ACC112 (cell line): ENCODE results near the gene CASKIN2.
"Not testable (repeated sequence)": the region's sequence is repeated elsewhere in the genome, so short reads cannot be mapped to it uniquely, and the experiment has no call there.

Experiments
- H2AFZ ChIP-seq: fragments of 200-600 bp; sonication (generic); one replicate; pipeline ENCODE4 v1.6.0; 2017; ENCODE audit warnings: antibody characterized with exemption, low read length; ENCODE audit not compliant: unreplicated experiment
- H3K27ac ChIP-seq: fragments of 200-600 bp; sonication (generic); 2 replicates; pipeline ENCODE4 v1.5.1; 2014; ENCODE audit warnings: low read depth, mild to moderate bottlenecking, antibody characterized with exemption, low read length, moderate library complexity
- H3K27me3 ChIP-seq: fragments of 200-600 bp; sonication (generic); 2 replicates; pipeline ENCODE4 v1.6.1; 2014; ENCODE audit warnings: mild to moderate bottlenecking, antibody characterized with exemption, low read length, moderate library complexity, mixed read lengths; ENCODE audit not compliant: insufficient read depth
- H3K36me3 ChIP-seq: fragments of 200-600 bp; sonication (generic); 2 replicates; pipeline ENCODE4 v1.6.1; 2016; ENCODE audit warnings: mild to moderate bottlenecking, antibody characterized with exemption, low read length, moderate library complexity, mixed read lengths; ENCODE audit not compliant: insufficient read depth
- H3K4me1 ChIP-seq: fragments of 200-600 bp; sonication (generic); one replicate; pipeline ENCODE4 v1.6.1; 2016; ENCODE audit warnings: low read length, mixed read lengths; ENCODE audit not compliant: insufficient read depth, unreplicated experiment, control insufficient read depth
- H3K4me3 ChIP-seq: fragments of 200-600 bp; sonication (generic); 2 replicates; pipeline ENCODE4 v1.5.1; 2014; ENCODE audit warnings: mild to moderate bottlenecking, low read depth, low read length
- H3K79me2 ChIP-seq: fragments of 200-600 bp; sonication (generic); one replicate; pipeline ENCODE4 v1.6.0; 2016; ENCODE audit warnings: low read length; ENCODE audit not compliant: control insufficient read depth, unreplicated experiment, insufficient read depth

Gene CASKIN2

GRCh38 chr17:75525806-75526554 lies 10.6 kb upstream of the CASKIN2 start:
- no peaks in the 10 kb centered on the region for H3K4me1 ChIP-seq
- H3K79me2 ChIP-seq: no peaks in the 10 kb centered on the region
- peak overlapping the region; percentile 61 for H3K4me3 ChIP-seq
- no peak overlapping the region for H2AFZ ChIP-seq
- no peak overlapping the region for H3K27ac ChIP-seq
- H3K27me3 ChIP-seq: peaks cover 17% of the 10 kb centered on the region
- no peaks in the 10 kb centered on the region for H3K36me3 ChIP-seq

GRCh38 chr17:75524970-75525805 lies 9.9 kb upstream of the CASKIN2 start, which contains the start of gene LLGL2:
TSS of gene LLGL2 (plus strand) at chr17:75525697. CDS start at chr17:75543427, 17,730 bp downstream.
- Histone ChIP-seq H3K4me1 (no peaks in the 10 kb centered on the region), H3K36me3 (no peaks in the 10 kb centered on the region), H3K27ac (no peak within 1 kb of the TSS)

GRCh38 chr17:75524269-75524969 lies 9.1 kb upstream of the CASKIN2 start:
- no peaks in the 10 kb centered on the region for H3K79me2 ChIP-seq
- H3K27ac ChIP-seq: no peak overlapping the region
- H2AFZ ChIP-seq: no peak overlapping the region
- H3K27me3 ChIP-seq: peaks cover 17% of the 10 kb centered on the region
- H3K4me1 ChIP-seq: no peaks in the 10 kb centered on the region
- no peak overlapping the region for H3K4me3 ChIP-seq
- no peaks in the 10 kb centered on the region for H3K36me3 ChIP-seq

More at GRCh38 chr17:75524970-75525805, 9.9 kb upstream of the CASKIN2 start, which contains the start of gene LLGL2:
- H3K79me2 ChIP-seq: no peaks in the 10 kb centered on the region
- H3K4me3 ChIP-seq: peak within 1 kb of the TSS; percentile 61
- H3K27me3 ChIP-seq: peaks cover 17% of the 10 kb centered on the region
- peak within 1 kb of the TSS; percentile 57 for H2AFZ ChIP-seq

GRCh38 chr17:75523647-75524046 lies 8.3 kb upstream of the CASKIN2 start:
- no peak overlapping the region for H3K27ac ChIP-seq
- H3K27me3 ChIP-seq: peaks cover 17% of the 10 kb centered on the region
- H3K4me3 ChIP-seq: no peak overlapping the region
- no peaks in the 10 kb centered on the region for H3K36me3 ChIP-seq
- no peaks in the 10 kb centered on the region for H3K4me1 ChIP-seq
- H3K79me2 ChIP-seq: no peaks in the 10 kb centered on the region
- H2AFZ ChIP-seq: no peak overlapping the region

GRCh38 chr17:75521951-75522727 lies 6.8 kb upstream of the CASKIN2 start:
- Histone ChIP-seq H3K79me2 (no peaks in the 10 kb centered on the region), H3K27ac (no peak overlapping the region), H3K4me1 (no peaks in the 10 kb centered on the region), H2AFZ (no peak overlapping the region), H3K27me3 (peaks cover 15% of the 10 kb centered on the region), H3K4me3 (no peak overlapping the region), H3K36me3 (no peaks in the 10 kb centered on the region)

GRCh38 chr17:75521290-75521689 lies 6.0 kb upstream of the CASKIN2 start:
- Histone ChIP-seq H3K79me2 (no peaks in the 10 kb centered on the region), H3K27me3 (peaks cover 7% of the 10 kb centered on the region), H3K36me3 (no peaks in the 10 kb centered on the region)

GRCh38 chr17:75520413-75520812 lies 5.1 kb upstream of the CASKIN2 start:
- H3K4me1 ChIP-seq, H3K27me3 ChIP-seq, H3K4me3 ChIP-seq, H3K36me3 ChIP-seq, H3K27ac ChIP-seq, H3K79me2 ChIP-seq, H2AFZ ChIP-seq: not testable (repeated sequence)

More at GRCh38 chr17:75521290-75521689, 6.0 kb upstream of the CASKIN2 start:
- H3K4me3 ChIP-seq: no peak overlapping the region
- H2AFZ ChIP-seq: no peak overlapping the region
- H3K27ac ChIP-seq: no peak overlapping the region
- H3K4me1 ChIP-seq: no peaks in the 10 kb centered on the region

GRCh38 chr17:75518983-75519537 lies 3.7 kb upstream of the CASKIN2 start:
- Histone ChIP-seq H3K36me3 (no peaks in the 10 kb centered on the region), H3K4me1 (peaks cover 6% of the 10 kb centered on the region), H3K4me3 (no peak overlapping the region), H3K79me2 (peaks cover 3% of the 10 kb centered on the region), H2AFZ (no peak overlapping the region), H3K27ac (no peak overlapping the region), H3K27me3 (no peaks in the 10 kb centered on the region)

- no peak overlapping the region for H2AFZ ChIP-seq
- no peak overlapping the region for H3K27ac ChIP-seq
- H3K36me3 ChIP-seq: no peaks in the 10 kb centered on the region
- no peaks in the 10 kb centered on the region for H3K27me3 ChIP-seq
- no peak overlapping the region for H3K4me3 ChIP-seq
- H3K79me2 ChIP-seq: peaks cover 3% of the 10 kb centered on the region
- peaks cover 8% of the 10 kb centered on the region for H3K4me1 ChIP-seq
Observed at GRCh38 chr17:75518201-75518600, 2.9 kb upstream of the CASKIN2 start.
